ENCODE results near the gene CHRNA7.

The CHRNA7 gene

GRCh38 chr15:31997711-31998110 is 32.6 kb upstream of the CHRNA7 start:
- Histone ChIP-seq H4K20me1 (ENCODE audit: insufficient read depth, low read length) (no peaks in the 10 kb centered on the region), H3K4me1 (ENCODE audit: insufficient read depth, low read length, severe bottlenecking) (no peaks in the 10 kb centered on the region), H3K9ac (ENCODE audit: low read length) (no peak overlapping the region), H3K9me3 (ENCODE audit: low read length) (no peaks in the 10 kb centered on the region), H3K36me3 (ENCODE audit: insufficient read depth, low read length) (no peaks in the 10 kb centered on the region), H3F3A (ENCODE audit: insufficient read depth, low read length) (no peaks in the 10 kb centered on the region), H3K9me2 (ENCODE audit: low read depth, low read length) (no peaks in the 10 kb centered on the region), H3K27me3 (ENCODE audit: insufficient read depth, low read length) (no peaks in the 10 kb centered on the region), H2AFZ (ENCODE audit: low read length) (no peak overlapping the region), H3K79me2 (ENCODE audit: insufficient read depth, low read length) (no peaks in the 10 kb centered on the region), H3K4me3 (ENCODE audit: low read depth, low read length, poor library complexity, severe bottlenecking) (no peak overlapping the region), H3K27ac (ENCODE audit: low read depth, low read length, poor library complexity, severe bottlenecking) (no peak overlapping the region), H3K4me2 (ENCODE audit: low read length) (no peak overlapping the region)
- TF ChIP-seq EZH2 (IDR thresholded peaks at IDR 0.05; ENCODE audit: borderline replicate concordance, low read length) = no peak
- TF ChIP-seq, protein P1, sequence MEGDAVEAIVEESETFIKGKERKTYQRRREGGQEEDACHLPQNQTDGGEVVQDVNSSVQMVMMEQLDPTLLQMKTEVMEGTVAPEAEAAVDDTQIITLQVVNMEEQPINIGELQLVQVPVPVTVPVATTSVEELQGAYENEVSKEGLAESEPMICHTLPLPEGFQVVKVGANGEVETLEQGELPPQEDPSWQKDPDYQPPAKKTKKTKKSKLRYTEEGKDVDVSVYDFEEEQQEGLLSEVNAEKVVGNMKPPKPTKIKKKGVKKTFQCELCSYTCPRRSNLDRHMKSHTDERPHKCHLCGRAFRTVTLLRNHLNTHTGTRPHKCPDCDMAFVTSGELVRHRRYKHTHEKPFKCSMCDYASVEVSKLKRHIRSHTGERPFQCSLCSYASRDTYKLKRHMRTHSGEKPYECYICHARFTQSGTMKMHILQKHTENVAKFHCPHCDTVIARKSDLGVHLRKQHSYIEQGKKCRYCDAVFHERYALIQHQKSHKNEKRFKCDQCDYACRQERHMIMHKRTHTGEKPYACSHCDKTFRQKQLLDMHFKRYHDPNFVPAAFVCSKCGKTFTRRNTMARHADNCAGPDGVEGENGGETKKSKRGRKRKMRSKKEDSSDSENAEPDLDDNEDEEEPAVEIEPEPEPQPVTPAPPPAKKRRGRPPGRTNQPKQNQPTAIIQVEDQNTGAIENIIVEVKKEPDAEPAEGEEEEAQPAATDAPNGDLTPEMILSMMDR (IDR thresholded peaks at IDR 0.05; ENCODE audit: low read length) = no peak

DNA sequence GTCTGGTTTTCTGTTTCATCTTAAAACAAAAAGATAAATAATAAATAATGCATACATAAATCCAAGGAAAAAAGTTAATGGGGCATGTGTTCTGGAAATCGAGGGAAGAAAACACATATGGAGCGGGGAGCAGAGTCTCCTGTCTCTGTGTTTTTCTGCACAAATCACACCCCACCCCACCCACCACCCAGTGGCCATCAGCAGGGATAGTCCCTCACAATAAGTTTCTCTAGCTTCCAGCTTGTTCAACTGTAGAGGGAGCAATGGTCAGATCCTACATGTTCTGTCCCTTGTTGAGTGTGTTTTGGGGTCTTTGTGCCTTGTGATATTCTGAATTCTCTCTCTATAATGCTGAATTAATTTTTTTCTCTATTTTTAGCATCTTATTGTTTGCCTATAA is 26.8 kb upstream of the CHRNA7 start:
- no peak overlapping the region for H3K27ac ChIP-seq (ENCODE audit: low read depth, low read length, poor library complexity, severe bottlenecking)
- TF ChIP-seq EZH2 (IDR thresholded peaks at IDR 0.05; ENCODE audit: borderline replicate concordance, low read length) = no peak
- TF ChIP-seq, protein P1 (IDR thresholded peaks at IDR 0.05; ENCODE audit: low read length) = no peak
- H3K4me1 ChIP-seq (ENCODE audit: insufficient read depth, low read length, severe bottlenecking) = no peaks in the 10 kb centered on the region
- no peak overlapping the region for H2AFZ ChIP-seq (ENCODE audit: low read length)
- no peaks in the 10 kb centered on the region for H3K27me3 ChIP-seq (ENCODE audit: insufficient read depth, low read length)
- no peak overlapping the region for H3K4me2 ChIP-seq (ENCODE audit: low read length)
- no peaks in the 10 kb centered on the region for H3K36me3 ChIP-seq (ENCODE audit: insufficient read depth, low read length)
- H3K79me2 ChIP-seq (ENCODE audit: insufficient read depth, low read length) = no peaks in the 10 kb centered on the region
- no peaks in the 10 kb centered on the region for H4K20me1 ChIP-seq (ENCODE audit: insufficient read depth, low read length)
- no peak overlapping the region for H3K9ac ChIP-seq (ENCODE audit: low read length)
- H3F3A ChIP-seq (ENCODE audit: insufficient read depth, low read length) = no peaks in the 10 kb centered on the region
- H3K4me3 ChIP-seq (ENCODE audit: low read depth, low read length, poor library complexity, severe bottlenecking) = no peak overlapping the region
- H3K9me3 ChIP-seq (ENCODE audit: low read length) = no peaks in the 10 kb centered on the region
- H3K9me2 ChIP-seq (ENCODE audit: low read depth, low read length) = no peaks in the 10 kb centered on the region

DNA sequence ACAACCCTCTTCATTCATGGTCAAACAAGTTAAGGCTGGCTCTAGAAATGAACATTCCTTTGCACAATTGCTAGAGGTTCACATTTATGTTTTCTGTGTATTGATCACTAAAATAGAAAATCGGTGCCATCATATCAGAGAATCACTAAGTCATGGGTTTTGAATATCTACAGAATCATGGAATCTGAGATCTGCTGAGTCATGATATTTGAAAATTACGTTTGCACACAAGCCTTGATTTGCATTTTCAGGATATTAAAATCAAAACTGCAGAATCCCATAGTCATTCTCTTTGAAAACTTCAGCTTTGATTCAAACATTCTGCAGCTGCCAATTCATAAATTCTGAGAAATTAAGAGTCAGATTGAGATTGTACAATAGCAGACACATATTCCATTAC is 26.1 kb upstream of the CHRNA7 start:
- TF ChIP-seq, protein P1 (IDR thresholded peaks at IDR 0.05; ENCODE audit: low read length) = no peak
- TF ChIP-seq EZH2 (IDR thresholded peaks at IDR 0.05; ENCODE audit: borderline replicate concordance, low read length) = no peak

More for the DNA sequence above, 26.1 kb upstream of the CHRNA7 start:
- Histone ChIP-seq H3K9me2 (ENCODE audit: low read depth, low read length) (no peaks in the 10 kb centered on the region), H3K9ac (ENCODE audit: low read length) (no peak overlapping the region), H3K79me2 (ENCODE audit: insufficient read depth, low read length) (no peaks in the 10 kb centered on the region), H4K20me1 (ENCODE audit: insufficient read depth, low read length) (no peaks in the 10 kb centered on the region), H3K9me3 (ENCODE audit: low read length) (no peaks in the 10 kb centered on the region), H2AFZ (ENCODE audit: low read length) (no peak overlapping the region), H3K27ac (ENCODE audit: low read depth, low read length, poor library complexity, severe bottlenecking) (no peak overlapping the region), H3K4me1 (ENCODE audit: insufficient read depth, low read length, severe bottlenecking) (no peaks in the 10 kb centered on the region), H3K4me3 (ENCODE audit: low read depth, low read length, poor library complexity, severe bottlenecking) (no peak overlapping the region), H3K4me2 (ENCODE audit: low read length) (no peak overlapping the region), H3K27me3 (ENCODE audit: insufficient read depth, low read length) (no peaks in the 10 kb centered on the region), H3F3A (ENCODE audit: insufficient read depth, low read length) (no peaks in the 10 kb centered on the region), H3K36me3 (ENCODE audit: insufficient read depth, low read length) (no peaks in the 10 kb centered on the region)

Data from OCI-LY1 (cell line).